ENCODE data around the gene COMMD9.

- TF ChIP-seq CTCF (IDR thresholded peaks at IDR 0.05; ENCODE audit: low read length) (no peak), EZH2 (IDR thresholded peaks at IDR 0.05; ENCODE audit: borderline replicate concordance, low read length) (no peak)
Observed at GRCh38 chr11:36222831-36223635, 66.2 kb downstream of the COMMD9 start.

Data from OCI-LY1 (cell line).